Measurements from ENCODE around the gene MMP20.

- no peak for TF ChIP-seq GATA3 (IDR thresholded peaks at IDR 0.05; ENCODE audit: low read depth, low read length)
- no peak for TF ChIP-seq GATA2 (IDR thresholded peaks at IDR 0.05; ENCODE audit: low read depth, low read length)
These were observed 44.5 kb upstream of the MMP20 start for GRCh38 chr11:102669664-102670063.

All from SH-SY5Y (cell line).